H9 (cell line): Measurements from ENCODE around the gene RIMBP2. TPM values are rescaled to one million over a fixed set of nuclear protein-coding genes. Genes with fewer than 3 reads are reported as not detected.

Source experiments
- DNase-seq: peaks from one replicate; pipeline ENCODE4 v3.0.0-alpha.2; 2017
- H2AFZ ChIP-seq: one replicate; pipeline ENCODE4 v1.6.1; 2013; ENCODE audit warnings: mild to moderate bottlenecking, low read length, control low read depth, moderate library complexity
- H2AK5ac ChIP-seq: 2 replicates; pipeline ENCODE4 v1.6.1; 2013; ENCODE audit warnings: low read length, control low read depth, mixed read lengths; ENCODE audit not compliant: insufficient read length
- H2BK120ac ChIP-seq: one replicate; pipeline ENCODE4 v1.6.1; 2013; ENCODE audit warnings: low read depth, mild to moderate bottlenecking, low read length, control low read depth, inconsistent platforms; ENCODE audit not compliant: poor library complexity, severe bottlenecking
- H2BK12ac ChIP-seq: 2 replicates; pipeline ENCODE4 v1.6.1; 2013; ENCODE audit warnings: low read length, control low read depth, mixed read lengths, low read depth; ENCODE audit not compliant: insufficient read length
- H2BK15ac ChIP-seq: 2 replicates; pipeline ENCODE4 v1.6.1; 2013; ENCODE audit warnings: low read depth, low read length, control low read depth
- H2BK20ac ChIP-seq: one replicate; pipeline ENCODE4 v1.6.1; 2013; ENCODE audit warnings: low read depth, mild to moderate bottlenecking, low read length, control low read depth, inconsistent platforms; ENCODE audit not compliant: poor library complexity, severe bottlenecking
- H2BK5ac ChIP-seq: 2 replicates; pipeline ENCODE4 v1.6.1; 2013; ENCODE audit warnings: low read length, control low read depth, mixed read lengths; ENCODE audit not compliant: insufficient read length
- H3K14ac ChIP-seq: 2 replicates; pipeline ENCODE4 v1.6.1; 2013; ENCODE audit warnings: low read length, control low read depth; ENCODE audit not compliant: insufficient read depth
- H3K18ac ChIP-seq: 2 replicates; pipeline ENCODE4 v1.6.1; 2013; ENCODE audit warnings: low read depth, mild to moderate bottlenecking, mixed read lengths, low read length, control low read depth; ENCODE audit not compliant: insufficient read length
- H3K23ac ChIP-seq: 2 replicates; pipeline ENCODE4 v1.6.1; 2013; ENCODE audit warnings: low read length, control low read depth, mixed read lengths, low read depth; ENCODE audit not compliant: insufficient read length
- H3K23me2 ChIP-seq: 2 replicates; pipeline ENCODE4 v1.6.1; 2013; ENCODE audit warnings: low read depth, mild to moderate bottlenecking, mixed read lengths, low read length, control low read depth; ENCODE audit not compliant: insufficient read length, poor library complexity, severe bottlenecking
- H3K27ac ChIP-seq: 2 replicates; pipeline ENCODE4 v1.5.1; 2013; ENCODE audit warnings: low read length, control low read depth, mixed read lengths, low read depth; ENCODE audit not compliant: insufficient read length
- H3K27me3 ChIP-seq: 2 replicates; pipeline ENCODE4 v1.6.1; 2013; ENCODE audit warnings: low read length, control low read depth, inconsistent platforms; ENCODE audit not compliant: insufficient read depth
- H3K4ac ChIP-seq: 2 replicates; pipeline ENCODE4 v1.6.1; 2013; ENCODE audit warnings: low read depth, mild to moderate bottlenecking, control low read depth, inconsistent platforms, low read length, moderate library complexity
- H3K4me1 ChIP-seq: 2 replicates; pipeline ENCODE4 v1.6.1; 2013; ENCODE audit warnings: low read length, control low read depth, inconsistent platforms; ENCODE audit not compliant: insufficient read depth
- H3K4me2 ChIP-seq: 2 replicates; pipeline ENCODE4 v1.6.1; 2013; ENCODE audit warnings: low read length, control low read depth, mixed read lengths; ENCODE audit not compliant: insufficient read length, insufficient read depth
- H3K56ac ChIP-seq: 2 replicates; pipeline ENCODE4 v1.6.1; 2013; ENCODE audit warnings: low read depth, mild to moderate bottlenecking, mixed read lengths, low read length, control low read depth; ENCODE audit not compliant: insufficient read length
- H3K79me1 ChIP-seq: 2 replicates; pipeline ENCODE4 v1.6.1; 2013; ENCODE audit warnings: low read depth, mild to moderate bottlenecking, moderate library complexity, low read length, control low read depth, inconsistent platforms; ENCODE audit not compliant: insufficient read depth, poor library complexity, severe bottlenecking
- H3K79me2 ChIP-seq: 2 replicates; pipeline ENCODE4 v1.6.1; 2013; ENCODE audit warnings: low read length, control low read depth, inconsistent platforms; ENCODE audit not compliant: insufficient read depth
- H3K9ac ChIP-seq: 2 replicates; pipeline ENCODE4 v1.6.1; 2013; ENCODE audit warnings: low read length, control low read depth, mixed read lengths; ENCODE audit not compliant: insufficient read length; ENCODE audit errors: extremely low read depth
- H3K9me3 ChIP-seq: one replicate; pipeline ENCODE4 v1.6.1; 2013; ENCODE audit warnings: low read depth, low read length, inconsistent platforms; ENCODE audit not compliant: control insufficient read depth
- H3T11ph ChIP-seq: one replicate; pipeline ENCODE4 v1.6.1; 2013; ENCODE audit warnings: mild to moderate bottlenecking, low read length, control low read depth, inconsistent platforms
- H4K20me1 ChIP-seq: one replicate; pipeline ENCODE4 v1.6.1; 2013; ENCODE audit not compliant: control insufficient read depth, insufficient read length, insufficient read depth
- H4K5ac ChIP-seq: 2 replicates; pipeline ENCODE4 v1.6.1; 2013; ENCODE audit warnings: low read depth, mild to moderate bottlenecking, mixed read lengths, low read length, control low read depth; ENCODE audit not compliant: insufficient read length
- H4K8ac ChIP-seq: replicated peaks from 2 replicates; pipeline ENCODE4 v1.6.1; 2013; ENCODE audit warnings: low read length, control low read depth, mixed read lengths, low read depth; ENCODE audit not compliant: insufficient read length
- H4K91ac ChIP-seq: 2 replicates; pipeline ENCODE4 v1.6.1; 2013; ENCODE audit warnings: low read depth, mild to moderate bottlenecking, moderate library complexity, mixed read lengths, low read length, control low read depth; ENCODE audit not compliant: insufficient read length
- H3K27ac Mint-ChIP-seq, 3 experiments: 2 replicates in 2 of 3; 3 replicates in 1 of 3; pipeline ENCODE4 v1.8.0; 2020 to 2021; ENCODE audit warnings: mixed read lengths in 3 of 3, mild to moderate bottlenecking in 1 of 3, moderate library complexity in 1 of 3
- H3K27me3 Mint-ChIP-seq: 2 replicates; pipeline ENCODE4 v1.8.0; 2021; ENCODE audit warnings: low read depth, mild to moderate bottlenecking, moderate library complexity, mixed read lengths
- H3K36me3 Mint-ChIP-seq, 3 experiments: 2 replicates in 2 of 3; 3 replicates in 1 of 3; pipeline ENCODE4 v1.8.0; 2020 to 2021; ENCODE audit warnings: low read depth in 3 of 3, mixed read lengths in 3 of 3; ENCODE audit not compliant: insufficient read depth in 1 of 3
- H3K4me1 Mint-ChIP-seq, 2 experiments: 2 replicates each; pipeline ENCODE4 v1.8.0; 2020; ENCODE audit warnings: mixed read lengths in 2 of 2
- H3K4me3 Mint-ChIP-seq, 2 experiments: 2 replicates in 1 of 2; 3 replicates in 1 of 2; pipeline ENCODE4 v1.8.0; 2020 to 2021; ENCODE audit warnings: mild to moderate bottlenecking in 2 of 2, mixed read lengths in 2 of 2, moderate library complexity in 1 of 2
- H3K9me3 Mint-ChIP-seq, 2 experiments: 2 replicates in 1 of 2; 3 replicates in 1 of 2; pipeline ENCODE4 v1.8.0; 2020; ENCODE audit warnings: mild to moderate bottlenecking in 2 of 2, mixed read lengths in 2 of 2, moderate library complexity in 1 of 2
- WGBS: extraction: QIAGEN DNeasy Blood & Tissue Kit; methylation state at CpG from one replicate; pipeline ENCODE4 v1.1.7; 2013; ENCODE audit warnings: missing lambda C conversion rate, low lambda C conversion rate, mixed read lengths; ENCODE audit not compliant: insufficient read length; ENCODE audit errors: extremely low coverage; 5-methylcytosine and 5-hydroxymethylcytosine counted together
- total RNA-seq: library from RNA; stranded (reverse); gene quantifications from 2 replicates; pipeline ENCODE4 v1.2.1, GENCODE V29; 2021
- TF ChIP-seq, protein P1 (sequence below): fragments of 200-600 bp; sonication (generic); conservative IDR thresholded peaks from 3 replicates; pipeline ENCODE4 v1.8.0; 2021; ENCODE audit warnings: antibody characterized with exemption, mild to moderate bottlenecking

RIMBP2 gene
- total RNA-seq, 1 experiment from 2014 or later, result 0.70 TPM

DNA sequence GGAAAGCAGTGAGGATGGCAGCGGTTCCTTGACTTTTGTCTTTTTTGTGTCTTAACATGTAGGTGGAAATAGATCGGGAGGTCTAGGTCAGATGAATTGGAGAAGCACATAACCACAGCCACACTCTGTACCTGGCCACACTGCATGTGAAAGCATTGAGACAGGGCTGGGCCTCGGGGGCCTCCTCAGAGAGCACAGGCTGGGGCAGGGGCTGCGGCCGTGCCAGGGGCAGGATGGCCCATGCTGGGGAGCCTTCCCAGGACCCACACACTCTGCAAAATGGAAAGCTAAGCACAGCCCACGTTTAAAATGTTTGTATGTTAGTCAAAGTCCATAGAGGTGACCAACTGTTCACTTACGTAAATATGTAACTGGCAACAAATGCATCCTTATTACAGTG is 301.7 kb downstream of the RIMBP2 start:
- Histone ChIP-seq H3K4me2 (no peak overlapping the region), H3K9ac (no peak overlapping the region), H2AK5ac (no peak overlapping the region), H2BK12ac (no peak overlapping the region), H2BK120ac (no peak overlapping the region), H3K27me3 (no peaks in the 10 kb centered on the region), H3T11ph (no peak overlapping the region), H2BK15ac (no peak overlapping the region), H3K23ac (no peak overlapping the region), H3K9me3 (no peaks in the 10 kb centered on the region), H4K5ac (no peak overlapping the region), H3K4ac (no peak overlapping the region), H2AFZ (no peak overlapping the region), H3K18ac (no peak overlapping the region), H3K56ac (no peak overlapping the region), H2BK20ac (no peak overlapping the region), H4K20me1 (no peaks in the 10 kb centered on the region), H3K14ac (no peak overlapping the region), H3K23me2 (no peaks in the 10 kb centered on the region), H2BK5ac (no peak overlapping the region), H3K79me2 (no peaks in the 10 kb centered on the region), H3K4me1 (no peaks in the 10 kb centered on the region), H3K27ac (no peak overlapping the region), H4K91ac (no peak overlapping the region), H4K8ac (no peak overlapping the region), H3K79me1 (no peaks in the 10 kb centered on the region)
- Mint-ChIP-seq H3K27me3 (peaks cover 29% of the 10 kb centered on the region), H3K4me1 (no peaks in the 10 kb centered on the region), H3K9me3 (no peaks in the 10 kb centered on the region; a peak in 1 of 5 replicates), H3K36me3 (no peaks in the 10 kb centered on the region), H3K4me3 (no peak overlapping the region), H3K27ac (0 out of 7 replicates have a peak overlapping the region, but pooled peaks of 1 of the 3 experiments have one; percentile 34)
- TF ChIP-seq, protein P1, sequence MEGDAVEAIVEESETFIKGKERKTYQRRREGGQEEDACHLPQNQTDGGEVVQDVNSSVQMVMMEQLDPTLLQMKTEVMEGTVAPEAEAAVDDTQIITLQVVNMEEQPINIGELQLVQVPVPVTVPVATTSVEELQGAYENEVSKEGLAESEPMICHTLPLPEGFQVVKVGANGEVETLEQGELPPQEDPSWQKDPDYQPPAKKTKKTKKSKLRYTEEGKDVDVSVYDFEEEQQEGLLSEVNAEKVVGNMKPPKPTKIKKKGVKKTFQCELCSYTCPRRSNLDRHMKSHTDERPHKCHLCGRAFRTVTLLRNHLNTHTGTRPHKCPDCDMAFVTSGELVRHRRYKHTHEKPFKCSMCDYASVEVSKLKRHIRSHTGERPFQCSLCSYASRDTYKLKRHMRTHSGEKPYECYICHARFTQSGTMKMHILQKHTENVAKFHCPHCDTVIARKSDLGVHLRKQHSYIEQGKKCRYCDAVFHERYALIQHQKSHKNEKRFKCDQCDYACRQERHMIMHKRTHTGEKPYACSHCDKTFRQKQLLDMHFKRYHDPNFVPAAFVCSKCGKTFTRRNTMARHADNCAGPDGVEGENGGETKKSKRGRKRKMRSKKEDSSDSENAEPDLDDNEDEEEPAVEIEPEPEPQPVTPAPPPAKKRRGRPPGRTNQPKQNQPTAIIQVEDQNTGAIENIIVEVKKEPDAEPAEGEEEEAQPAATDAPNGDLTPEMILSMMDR, result no peak
- DNase-seq, result no peak
- WGBS, result no CpG with 5 or more reads among the region's 7 CpGs
